Activated T-cell treated with anti-CD3 and anti-CD28 coated beads, Interleukin-2, amount 50 U/mL, for 1 hour (primary cell): ENCODE measurements around the gene ARAP2.

Source experiments
- DNase-seq: peaks from one replicate; pipeline ENCODE4 v3.0.0-alpha.2; 2020

Gene ARAP2

GRCh38 chr4:36037127-36037526, 207.2 kb downstream of the ARAP2 start:
- DNase-seq: no peak

DNA sequence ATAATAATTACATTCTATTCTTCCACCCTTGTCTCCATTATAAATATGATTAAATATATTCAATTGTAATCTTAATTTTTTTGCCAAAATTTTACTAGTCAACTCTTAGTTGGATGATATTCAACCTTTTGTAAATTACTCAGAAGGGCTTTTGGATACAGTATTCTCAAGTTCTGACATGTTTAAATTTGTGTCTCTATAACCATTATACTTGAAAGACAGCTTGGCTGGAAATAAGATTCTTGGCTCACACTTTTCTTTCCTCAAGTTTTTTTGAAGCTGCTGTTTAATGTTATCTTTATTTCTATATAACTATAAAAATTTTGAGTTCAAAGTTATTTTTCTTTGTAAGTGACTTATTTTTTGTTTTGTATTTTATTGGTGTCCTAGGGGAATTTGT, 214.4 kb downstream of the ARAP2 start:
- DNase-seq: no peak

DNA sequence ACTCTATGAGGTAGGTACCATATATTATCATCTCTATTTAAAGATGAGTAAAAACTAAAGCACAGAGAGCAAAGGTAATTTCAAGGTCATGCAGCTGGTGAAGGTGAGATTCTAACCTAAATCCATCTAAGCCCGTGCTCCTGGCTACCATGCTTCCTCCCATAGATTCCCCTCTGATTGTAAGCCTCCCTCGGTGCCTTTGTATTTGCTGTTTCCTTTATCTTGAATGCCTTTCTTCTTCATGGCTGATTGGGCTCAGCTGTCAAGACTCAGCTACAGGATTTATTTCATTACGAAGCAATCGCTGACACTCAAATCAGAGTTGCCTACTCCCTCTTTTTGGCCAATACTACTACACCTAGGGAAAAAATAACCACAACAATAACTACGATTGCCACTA, 217.1 kb downstream of the ARAP2 start:
- no peak for DNase-seq

- DNase-seq: no peak
These were observed 217.9 kb downstream of the ARAP2 start for GRCh38 chr4:36026348-36026880.

- no peak for DNase-seq
These were observed 219.2 kb downstream of the ARAP2 start for GRCh38 chr4:36024901-36025660.

GRCh38 chr4:36020351-36020750, 224.0 kb downstream of the ARAP2 start:
- DNase-seq: no peak
